ENCODE results near the gene ANXA3. TPM values are rescaled to one million over a fixed set of nuclear protein-coding genes. Genes with fewer than 3 reads are reported as not detected.
A peak's percentile ranks its signal among the peaks of the same experiment; 100 is the strongest.
"Not testable (repeated sequence)": the region's sequence is repeated elsewhere in the genome, so short reads cannot be mapped to it uniquely, and the experiment has no call there.

ANXA3 gene, protein sequence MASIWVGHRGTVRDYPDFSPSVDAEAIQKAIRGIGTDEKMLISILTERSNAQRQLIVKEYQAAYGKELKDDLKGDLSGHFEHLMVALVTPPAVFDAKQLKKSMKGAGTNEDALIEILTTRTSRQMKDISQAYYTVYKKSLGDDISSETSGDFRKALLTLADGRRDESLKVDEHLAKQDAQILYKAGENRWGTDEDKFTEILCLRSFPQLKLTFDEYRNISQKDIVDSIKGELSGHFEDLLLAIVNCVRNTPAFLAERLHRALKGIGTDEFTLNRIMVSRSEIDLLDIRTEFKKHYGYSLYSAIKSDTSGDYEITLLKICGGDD
- polyA plus RNA-seq (2012; ENCODE audit: insufficient read depth, insufficient read length) = 8.3 TPM

DNA sequence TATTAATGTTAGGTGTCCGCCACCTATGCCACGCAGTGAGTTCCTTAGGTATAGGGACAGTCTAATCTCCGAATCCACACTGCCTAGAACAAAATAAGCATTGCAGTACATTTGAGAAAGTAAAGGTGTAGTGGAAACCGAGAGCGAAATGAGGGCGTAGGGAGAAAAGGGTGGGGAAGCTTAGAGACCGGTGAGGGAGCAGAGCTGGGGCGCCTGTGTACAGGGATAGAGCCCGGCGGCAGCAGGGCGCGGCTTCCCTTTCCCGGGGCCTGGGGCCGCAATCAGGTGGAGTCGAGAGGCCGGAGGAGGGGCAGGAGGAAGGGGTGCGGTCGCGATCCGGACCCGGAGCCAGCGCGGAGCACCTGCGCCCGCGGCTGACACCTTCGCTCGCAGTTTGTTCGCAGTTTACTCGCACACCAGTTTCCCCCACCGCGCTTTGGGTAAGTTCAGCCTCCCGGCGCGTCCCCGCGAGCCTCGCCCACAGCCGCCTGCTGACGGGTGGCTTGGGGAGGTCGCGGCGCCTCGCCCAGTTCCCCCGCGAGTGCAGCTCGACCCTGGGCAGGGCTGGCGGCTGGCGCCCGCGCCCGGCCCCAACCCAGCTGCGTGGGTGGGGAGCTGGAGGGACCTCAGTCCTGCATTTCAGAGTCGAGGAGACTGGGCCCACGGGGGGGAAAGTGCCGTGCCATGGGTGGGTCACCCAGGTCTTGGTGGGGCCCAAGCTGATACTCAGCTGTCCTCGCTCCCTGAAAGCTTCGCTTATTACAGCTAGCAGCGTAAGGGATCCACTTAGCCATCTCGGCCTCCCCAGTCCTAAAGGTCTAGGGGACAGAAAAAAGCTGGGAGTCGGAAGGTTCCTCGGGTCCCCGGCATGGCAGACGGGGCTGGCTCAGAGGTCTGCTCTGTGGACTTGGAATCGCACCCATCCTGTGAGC lies at the start of gene ANXA3:
TSS of gene ANXA3 (plus strand) at position 351 of the 932 bp plus-strand sequence. CDS start 2,704 bp downstream, outside the sequence.
- H3K4me3 ChIP-seq (ENCODE audit: low read length) = peak within 1 kb of the TSS; percentile 35
- no peak for DNase-seq (ENCODE audit: low read depth, low spot score)

DNA sequence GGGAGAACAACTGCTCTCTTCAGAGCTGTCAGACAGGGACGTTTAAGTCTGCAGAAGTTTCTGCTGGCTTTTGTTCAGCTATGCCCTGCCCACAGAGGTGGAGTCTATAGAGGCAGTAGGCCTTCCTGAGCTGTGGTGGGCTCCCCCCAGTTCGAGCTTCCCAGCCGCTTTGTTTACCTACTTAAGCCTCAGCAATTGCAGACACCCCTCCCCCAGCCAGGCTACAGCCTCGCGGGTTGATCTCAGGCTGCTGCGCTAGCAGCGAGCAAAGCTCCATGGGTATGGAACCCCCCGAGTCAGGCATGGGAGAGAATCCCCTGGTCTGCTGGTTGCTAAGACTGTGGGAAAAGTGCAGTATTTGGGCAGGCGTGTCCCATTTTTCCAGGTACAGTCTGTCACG lies 45.3 kb upstream of the ANXA3 start:
- H3K4me3 ChIP-seq (ENCODE audit: low read length); DNase-seq (ENCODE audit: low read depth, low spot score): not testable (repeated sequence)

DNA sequence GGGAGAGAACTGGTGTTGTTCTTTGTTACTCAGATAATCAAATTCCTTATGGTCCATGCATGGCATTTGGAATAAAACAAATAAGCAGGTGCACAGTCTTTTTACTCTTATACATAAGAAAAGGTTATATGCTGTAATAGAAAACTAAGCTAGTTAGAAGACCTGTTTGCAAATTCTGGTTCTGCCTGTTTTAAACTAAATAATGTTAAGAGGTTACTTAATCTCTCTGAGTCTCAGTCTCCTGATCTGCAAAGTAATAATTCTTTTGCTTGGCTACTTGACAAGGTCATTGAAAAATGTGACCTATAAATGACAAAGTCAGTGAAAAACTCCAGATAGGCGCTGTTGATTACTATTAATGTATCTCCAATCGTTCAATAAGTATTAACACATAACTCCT lies 42.5 kb upstream of the ANXA3 start:
- no peak for DNase-seq (ENCODE audit: low read depth, low spot score)
- no peak overlapping the region for H3K4me3 ChIP-seq (ENCODE audit: low read length)

DNA sequence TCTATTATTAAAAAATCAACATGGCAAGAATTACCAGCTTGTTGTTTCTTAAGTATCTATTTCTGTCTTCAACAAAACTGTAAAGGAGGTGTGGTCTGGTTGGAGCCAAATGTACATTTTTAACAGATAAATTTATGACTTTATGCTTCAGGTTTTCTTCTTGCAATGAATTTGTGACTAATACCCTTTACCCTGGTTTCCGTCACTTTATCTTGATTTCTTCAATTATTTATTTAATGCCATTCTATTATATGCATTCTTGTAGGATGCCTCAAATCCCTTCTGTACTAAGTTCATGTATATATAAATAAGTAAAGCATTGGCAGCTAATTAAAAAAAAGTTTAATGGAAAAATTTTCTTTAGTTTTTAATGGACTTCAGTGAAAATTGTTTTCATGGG lies 41.5 kb upstream of the ANXA3 start:
- H3K4me3 ChIP-seq (ENCODE audit: low read length) = no peak overlapping the region
- no peak for DNase-seq (ENCODE audit: low read depth, low spot score)

DNA sequence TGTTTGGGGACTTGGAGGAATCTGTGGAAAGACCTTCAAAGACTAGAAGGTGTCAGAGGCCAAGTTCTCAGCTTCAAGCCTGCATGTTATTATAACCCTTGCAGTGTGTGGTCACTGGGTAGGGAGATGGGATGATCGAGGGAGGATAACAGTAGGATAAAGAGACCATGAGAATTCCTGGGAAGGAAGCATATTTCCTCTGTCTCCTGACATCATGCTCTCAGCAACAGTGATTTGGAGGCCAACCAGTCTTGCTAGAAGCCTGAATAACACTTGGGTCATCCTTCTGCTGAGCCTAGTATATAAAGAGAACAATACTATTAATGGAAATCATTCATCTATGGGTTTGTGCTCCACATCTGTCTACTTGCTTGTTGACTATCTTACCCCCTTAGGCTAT lies 40.9 kb upstream of the ANXA3 start:
- no peak overlapping the region for H3K4me3 ChIP-seq (ENCODE audit: low read length)
- no peak for DNase-seq (ENCODE audit: low read depth, low spot score)

DNA sequence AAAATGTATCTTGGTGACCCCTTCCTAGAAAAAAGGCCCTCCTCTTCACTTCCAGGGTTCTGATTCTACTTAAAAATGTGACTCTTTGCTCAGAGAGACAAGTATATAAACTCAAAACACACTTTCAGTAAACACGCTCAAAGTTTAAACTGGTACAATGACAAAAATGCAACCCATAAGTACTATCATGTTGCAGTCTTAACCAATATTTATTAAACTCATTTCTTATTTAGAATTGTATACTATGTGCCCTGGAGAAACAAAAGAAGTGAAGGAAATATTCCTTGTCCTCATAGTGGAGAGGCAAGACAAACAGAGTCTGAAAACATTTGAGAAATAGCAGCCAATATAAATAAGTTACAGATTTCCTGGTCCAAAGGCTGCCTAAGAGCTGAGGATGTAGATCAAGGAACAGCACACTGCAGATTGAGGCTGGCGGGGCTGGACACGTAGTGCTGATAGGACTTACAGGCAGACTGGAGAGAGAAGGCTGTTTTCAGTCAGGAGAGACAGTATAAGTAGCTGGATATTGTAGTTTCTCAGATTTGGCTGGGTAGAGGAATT lies 39.1 kb upstream of the ANXA3 start:
- no peak for DNase-seq (ENCODE audit: low read depth, low spot score)

DNA sequence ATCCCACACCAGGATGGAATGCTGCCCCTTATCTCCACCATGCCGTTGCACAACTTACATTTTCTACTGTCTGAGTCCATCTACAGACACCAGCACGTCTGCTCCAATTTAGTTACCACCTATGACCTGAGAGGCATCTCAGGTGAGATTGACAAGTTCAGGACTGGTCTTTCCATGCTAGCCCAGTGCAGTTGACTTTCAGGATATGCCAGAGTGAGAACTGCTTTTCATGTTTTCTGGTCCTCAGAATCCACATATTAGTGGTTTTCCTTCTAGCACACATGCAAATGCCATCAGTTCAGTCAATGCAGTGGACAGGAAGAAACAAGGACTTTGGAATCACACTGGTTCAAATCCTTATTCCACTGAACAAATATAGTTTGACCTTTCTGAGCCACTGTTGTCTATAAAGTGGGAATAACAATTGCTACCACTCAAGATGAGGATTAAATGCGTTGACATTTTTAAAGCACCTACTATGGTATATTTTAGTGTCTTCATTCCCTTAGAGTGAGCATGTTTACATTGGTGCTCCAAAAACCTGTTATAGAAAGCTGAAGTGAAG lies 38.1 kb upstream of the ANXA3 start:
- no peak for DNase-seq (ENCODE audit: low read depth, low spot score)
- H3K4me3 ChIP-seq (ENCODE audit: low read length) = no peak overlapping the region

More for the DNA sequence above, 39.1 kb upstream of the ANXA3 start:
- no peak overlapping the region for H3K4me3 ChIP-seq (ENCODE audit: low read length)

DNA sequence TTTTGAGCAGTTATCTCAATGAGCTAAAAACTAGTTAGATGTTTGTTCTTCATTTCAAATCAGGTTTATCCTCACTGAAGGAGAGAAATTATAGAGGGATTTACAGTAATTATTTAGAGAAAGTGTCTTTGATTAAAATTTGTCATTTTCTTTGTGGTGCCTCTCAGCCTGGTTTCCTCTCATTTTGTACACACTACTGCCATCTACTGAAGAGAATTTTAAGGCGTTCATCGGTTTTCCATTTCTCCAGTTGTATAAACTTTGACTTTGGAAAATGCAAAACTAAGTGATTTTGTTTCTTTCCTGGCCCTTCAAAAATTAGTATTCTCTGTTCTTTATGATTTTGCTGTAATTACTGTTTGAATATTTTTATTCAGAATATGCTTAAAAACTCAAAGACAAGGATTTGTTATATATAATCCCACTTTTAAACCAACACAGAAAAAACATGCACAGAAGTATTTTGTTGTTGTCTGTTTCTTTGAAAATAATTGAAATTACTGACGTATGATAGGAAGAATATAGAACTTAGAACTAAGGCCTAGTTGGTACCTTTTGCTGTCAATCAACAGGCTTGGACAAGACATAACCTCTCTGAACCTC lies 34.4 kb upstream of the ANXA3 start:
- DNase-seq (ENCODE audit: low read depth, low spot score) = peak; percentile 22
- H3K4me3 ChIP-seq (ENCODE audit: low read length) = no peak overlapping the region

DNA sequence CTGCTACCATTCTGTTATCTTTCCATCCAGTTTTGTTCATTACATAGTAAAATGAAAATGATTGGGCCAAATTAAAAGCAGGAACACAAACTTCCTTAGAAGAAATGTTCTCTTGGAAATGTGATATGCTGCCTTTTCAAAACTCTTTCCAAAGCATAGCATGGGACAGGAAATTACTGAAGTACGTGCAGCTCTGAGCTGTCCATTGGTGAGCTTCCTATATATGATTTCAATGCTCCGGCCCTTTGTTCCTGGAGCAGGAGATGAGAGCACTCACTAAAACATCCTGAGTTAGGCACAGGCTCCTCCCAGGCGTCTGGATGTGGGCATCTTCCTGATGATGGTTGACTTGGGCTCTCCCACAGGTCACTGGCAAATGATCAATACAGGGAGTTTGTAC lies 33.0 kb upstream of the ANXA3 start:
- no peak overlapping the region for H3K4me3 ChIP-seq (ENCODE audit: low read length)
- no peak for DNase-seq (ENCODE audit: low read depth, low spot score)

DNA sequence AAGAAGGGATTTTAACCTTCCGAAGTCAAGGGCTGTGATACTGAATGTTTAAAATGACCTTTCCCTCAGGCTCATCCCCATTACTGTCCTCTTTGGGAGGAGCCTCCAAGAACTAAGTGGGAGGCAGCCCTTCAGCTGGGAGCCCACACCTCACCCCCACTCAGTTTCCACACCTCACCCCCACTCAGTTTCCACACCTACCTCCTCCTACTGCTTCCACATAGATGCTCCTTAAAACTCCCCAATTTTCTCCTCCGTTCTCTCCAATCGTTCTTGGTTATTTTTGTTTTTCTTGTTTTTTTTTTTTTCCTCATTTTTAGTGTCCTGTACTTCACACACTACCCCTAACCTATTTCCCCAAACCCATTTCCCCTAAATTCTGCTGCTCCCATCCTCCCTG lies 31.6 kb upstream of the ANXA3 start:
- no peak for DNase-seq (ENCODE audit: low read depth, low spot score)
- H3K4me3 ChIP-seq (ENCODE audit: low read length) = no peak overlapping the region

DNA sequence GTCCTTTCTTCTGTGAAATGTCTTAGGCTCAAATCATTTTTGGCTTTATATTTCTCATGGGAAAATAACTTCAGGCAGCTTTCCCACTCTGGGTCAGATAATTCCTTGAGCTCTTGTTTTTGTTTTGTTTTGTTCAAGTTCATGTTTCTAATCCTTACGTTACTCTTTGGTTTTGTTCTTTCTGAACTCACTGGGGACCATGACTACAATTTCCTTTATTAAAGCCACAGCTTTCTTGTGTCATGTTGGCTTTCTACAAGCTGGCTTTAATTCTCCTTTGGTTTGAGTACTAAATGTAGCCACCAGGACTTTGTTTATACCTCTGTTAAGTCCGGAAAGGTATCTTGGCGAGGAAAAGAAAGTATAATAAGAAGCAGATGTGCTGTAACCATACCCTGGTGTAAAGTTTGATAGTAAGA lies 30.8 kb upstream of the ANXA3 start:
- H3K4me3 ChIP-seq (ENCODE audit: low read length) = no peak overlapping the region
- no peak for DNase-seq (ENCODE audit: low read depth, low spot score)

DNA sequence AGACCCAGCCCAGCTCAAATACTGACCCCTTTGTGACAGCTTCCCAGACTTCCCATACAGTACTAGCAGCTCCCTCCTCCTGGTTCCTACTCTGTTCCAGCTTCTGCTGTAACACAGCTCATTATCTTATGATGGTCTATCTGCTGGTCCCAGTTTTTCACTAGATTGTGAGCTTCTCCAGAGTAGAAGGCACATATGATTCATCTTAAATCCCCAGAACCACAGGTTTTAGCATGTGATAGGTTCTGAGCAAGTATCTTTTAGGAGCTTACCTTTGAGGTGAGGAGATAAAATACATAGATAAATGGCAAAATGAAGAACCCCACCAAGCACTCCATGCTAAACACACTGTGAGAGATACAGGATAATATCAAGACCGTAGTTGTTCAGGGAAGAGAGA lies 27.6 kb upstream of the ANXA3 start:
- no peak for DNase-seq (ENCODE audit: low read depth, low spot score)
- no peak overlapping the region for H3K4me3 ChIP-seq (ENCODE audit: low read length)

DNA sequence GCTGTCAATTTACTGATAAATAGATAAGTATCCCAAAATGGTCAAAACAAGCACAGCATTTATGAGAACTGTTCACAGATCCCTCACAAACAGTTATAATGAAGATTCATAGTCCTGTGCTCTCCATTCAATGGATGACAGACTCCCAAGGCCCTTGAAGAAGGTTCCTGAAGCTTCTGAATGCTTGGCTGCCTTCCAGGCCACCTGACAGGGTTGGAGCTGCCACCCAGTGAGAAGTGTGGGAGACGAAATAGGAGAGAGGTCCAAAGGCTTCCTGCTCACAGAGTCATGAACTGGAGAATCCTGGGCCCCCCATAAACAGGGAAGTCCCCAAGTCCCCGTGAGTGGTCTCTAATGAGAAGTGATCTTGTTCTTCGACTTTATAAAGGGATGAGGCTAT lies 26.0 kb upstream of the ANXA3 start:
- DNase-seq (ENCODE audit: low read depth, low spot score) = no peak
- H3K4me3 ChIP-seq (ENCODE audit: low read length) = no peak overlapping the region

DNA sequence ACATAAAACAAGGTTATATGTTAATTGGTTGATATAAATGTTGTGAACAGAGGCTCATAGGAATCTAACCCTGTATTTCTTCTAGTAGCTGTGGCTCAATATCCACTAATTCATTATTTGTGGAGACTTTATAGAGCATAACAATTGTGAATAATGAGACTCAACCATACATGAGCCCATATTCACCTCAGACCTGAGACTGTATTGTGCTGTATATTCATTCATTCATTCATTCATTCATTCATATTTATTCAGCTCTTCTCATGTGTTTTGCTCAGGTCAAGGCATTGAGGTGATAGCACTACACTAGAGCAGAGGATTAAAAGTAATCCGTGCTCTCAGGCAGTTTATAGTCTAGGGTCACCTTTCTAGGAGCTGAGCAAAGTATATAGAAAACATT lies 24.5 kb upstream of the ANXA3 start:
- no peak overlapping the region for H3K4me3 ChIP-seq (ENCODE audit: low read length)
- DNase-seq (ENCODE audit: low read depth, low spot score) = no peak

DNA sequence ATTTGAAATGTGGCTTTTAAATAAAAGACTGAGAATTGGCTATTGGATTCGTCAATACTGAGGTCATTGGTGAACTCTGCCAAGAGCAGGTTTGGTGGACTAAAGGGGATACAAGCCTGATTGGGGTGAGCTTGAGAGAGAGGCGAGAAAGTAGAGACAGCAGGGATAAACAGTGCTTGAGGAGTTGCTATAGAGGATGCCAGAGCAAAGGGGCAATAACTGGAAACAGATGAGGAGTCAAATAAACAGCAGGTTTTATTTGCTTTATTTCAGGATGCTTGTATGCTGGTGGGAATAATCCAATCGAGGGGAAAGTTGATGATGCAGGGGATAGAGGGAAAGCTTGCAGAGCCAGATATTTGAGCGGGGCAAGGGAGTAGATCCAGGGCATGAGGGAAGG lies 24.0 kb upstream of the ANXA3 start:
- no peak overlapping the region for H3K4me3 ChIP-seq (ENCODE audit: low read length)

DNA sequence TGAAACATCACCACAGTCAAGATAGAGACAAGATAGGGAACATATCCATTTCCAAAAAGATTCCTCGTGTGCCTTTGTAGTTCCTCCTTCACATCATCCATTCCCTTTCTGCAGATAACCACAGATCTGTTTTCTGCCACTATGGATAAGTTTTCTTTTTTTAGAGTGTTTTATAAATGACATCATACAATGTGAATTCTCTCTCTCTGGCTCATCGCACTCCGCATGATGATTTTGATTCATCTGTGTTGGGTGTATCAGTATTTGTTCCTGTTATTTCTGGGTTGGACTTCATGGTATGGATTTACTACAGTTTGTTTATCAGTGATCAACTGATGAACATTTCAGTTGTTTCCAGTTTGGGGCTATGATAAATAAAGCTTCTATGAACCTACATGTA lies 23.2 kb upstream of the ANXA3 start:
- no peak for DNase-seq (ENCODE audit: low read depth, low spot score)
- H3K4me3 ChIP-seq (ENCODE audit: low read length) = no peak overlapping the region

More for the DNA sequence above, 24.0 kb upstream of the ANXA3 start:
- no peak for DNase-seq (ENCODE audit: low read depth, low spot score)

DNA sequence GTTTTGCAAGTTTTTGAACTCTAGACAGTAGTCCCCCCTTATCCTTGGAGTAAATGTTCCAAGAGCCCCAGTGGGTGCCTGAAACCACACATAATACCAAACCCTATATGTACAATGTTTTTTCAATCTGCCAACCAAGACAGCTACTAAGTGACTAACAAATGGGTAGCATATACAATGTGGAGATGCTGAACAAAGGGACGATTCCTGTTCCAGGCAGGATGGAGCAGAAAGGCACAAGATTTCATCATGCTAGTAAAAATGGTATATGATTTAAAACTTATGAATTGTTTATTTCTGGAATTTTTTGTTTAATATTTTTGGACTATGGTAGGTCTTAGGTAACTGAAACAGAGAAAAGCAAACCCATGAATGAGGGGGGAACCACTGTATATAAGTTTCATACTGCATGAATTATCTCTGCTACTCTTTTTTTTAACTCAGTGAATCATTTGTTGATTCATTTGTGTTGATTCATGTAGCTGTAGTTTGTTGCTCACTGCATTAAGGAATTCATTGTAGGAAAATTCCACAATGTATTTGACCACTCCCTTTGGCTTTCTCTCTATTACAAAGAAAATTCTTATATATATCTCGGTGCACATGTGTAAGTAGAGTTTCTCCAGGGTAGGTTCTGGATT lies 21.9 kb upstream of the ANXA3 start:
- DNase-seq (ENCODE audit: low read depth, low spot score) = no peak
- H3K4me3 ChIP-seq (ENCODE audit: low read length) = no peak overlapping the region

DNA sequence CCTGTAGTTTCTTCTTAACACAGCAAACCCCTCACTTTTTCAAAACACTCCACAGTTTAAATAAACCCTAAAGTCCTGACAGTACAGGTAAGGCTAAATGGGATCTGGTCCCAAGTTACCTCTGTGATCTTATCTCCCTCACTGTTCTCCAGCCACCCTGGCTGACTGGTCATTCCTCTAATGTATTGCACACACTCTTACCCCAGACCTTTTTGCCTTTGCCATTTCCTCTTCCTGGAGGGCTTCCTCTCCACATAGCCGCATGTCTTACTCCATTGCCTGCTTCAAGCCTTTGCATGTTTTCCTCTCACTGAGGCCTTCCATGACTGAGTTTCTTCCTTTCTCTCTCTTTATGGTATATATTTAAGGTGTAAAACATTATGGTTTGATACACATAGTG lies 19.5 kb upstream of the ANXA3 start:
- no peak for DNase-seq (ENCODE audit: low read depth, low spot score)
- no peak overlapping the region for H3K4me3 ChIP-seq (ENCODE audit: low read length)

DNA sequence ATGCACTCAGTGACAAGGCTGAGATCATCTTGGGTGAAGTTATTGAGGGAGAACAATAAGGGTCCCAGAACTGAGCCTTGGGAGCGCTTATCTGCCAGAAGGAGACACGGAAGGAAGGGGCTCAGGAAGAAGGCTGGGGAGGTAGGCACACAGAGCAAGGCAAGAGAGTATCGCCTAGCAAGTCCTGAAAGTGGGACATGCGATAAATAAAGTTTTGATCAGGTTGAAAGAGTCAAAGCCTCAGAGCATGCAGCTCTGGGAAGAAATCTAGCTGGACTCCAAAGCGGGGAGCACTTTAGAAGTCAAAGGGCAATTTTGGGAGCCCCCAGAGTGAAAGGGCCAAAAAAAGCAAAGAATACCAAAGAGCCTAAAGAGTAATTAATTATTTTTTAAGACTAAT lies 17.7 kb upstream of the ANXA3 start:
- no peak overlapping the region for H3K4me3 ChIP-seq (ENCODE audit: low read length)
- DNase-seq (ENCODE audit: low read depth, low spot score) = no peak

Data from Jurkat, Clone E6-1 (cell line).